DND-41 (cell line): ENCODE measurements around the gene LRRC58.

Source experiments
- CTCF ChIP-seq: IDR thresholded peaks from 2 replicates; pipeline ENCODE4 v1.5.1; 2012; ENCODE audit warnings: borderline replicate concordance, low read length, moderate library complexity, mild to moderate bottlenecking; ENCODE audit not compliant: poor library complexity, severe bottlenecking; ENCODE audit errors: extremely low read depth
- EZH2 ChIP-seq: IDR thresholded peaks from 3 replicates; pipeline ENCODE4 v1.6.1; 2012; ENCODE audit warnings: borderline replicate concordance, low read depth, mild to moderate bottlenecking, moderate library complexity, low read length, inconsistent platforms; ENCODE audit not compliant: severe bottlenecking

GRCh38 chr3:120274739-120275167 is 74.4 kb downstream of the LRRC58 start:
- TF ChIP-seq CTCF (no peak), EZH2 (no peak)
